ENCODE data around the gene CHD9NB.

CHD9NB gene

DNA sequence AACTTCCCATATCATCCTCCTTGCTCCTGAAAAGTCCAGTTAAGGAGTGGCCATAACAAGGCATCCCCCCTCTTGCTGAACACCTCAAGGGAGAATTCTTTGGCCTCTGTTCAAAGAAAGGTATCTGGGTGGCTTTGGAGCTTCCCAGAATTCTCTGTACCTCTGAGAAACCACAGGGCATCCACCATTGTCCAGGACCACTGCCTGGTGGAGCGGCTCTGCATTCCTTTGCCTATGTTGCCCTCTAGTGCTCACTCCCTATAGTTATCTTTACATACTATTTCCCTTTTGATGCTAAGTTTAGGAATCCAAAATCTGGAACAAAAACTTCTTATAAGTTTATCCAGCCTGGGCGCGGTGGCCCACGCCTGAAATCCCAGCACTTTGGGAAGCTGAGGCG, 30.3 kb downstream of the CHD9NB start:
- DNase-seq, result no peak

DNA sequence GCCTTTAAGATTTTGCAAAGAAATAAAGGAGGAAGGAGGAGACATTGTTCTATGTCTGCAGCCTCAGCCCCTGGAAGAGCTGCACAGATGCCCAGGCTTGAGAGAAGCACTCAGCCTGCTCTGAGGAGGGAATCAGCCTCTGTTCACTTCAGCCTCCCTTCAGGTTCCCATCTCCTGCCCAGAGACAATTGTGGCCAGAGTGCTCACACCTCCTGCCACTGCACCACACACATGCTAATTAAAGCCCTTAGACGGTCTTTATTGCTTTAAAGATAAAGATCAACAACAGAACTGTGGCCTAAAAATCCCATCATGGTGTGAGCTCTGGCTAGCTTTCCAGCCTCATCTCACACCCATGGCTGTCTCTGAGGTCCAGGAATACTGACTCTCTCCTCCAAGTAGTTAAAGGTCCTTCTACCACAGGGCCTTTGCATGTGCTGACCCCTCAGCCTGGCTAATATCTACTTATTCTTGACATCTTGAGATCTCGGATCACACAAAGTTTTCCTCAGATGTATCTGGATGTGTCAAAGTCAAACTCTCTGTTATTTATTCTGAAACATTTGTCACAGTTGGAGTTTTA, 33.8 kb downstream of the CHD9NB start:
- DNase-seq, result no peak

DNA sequence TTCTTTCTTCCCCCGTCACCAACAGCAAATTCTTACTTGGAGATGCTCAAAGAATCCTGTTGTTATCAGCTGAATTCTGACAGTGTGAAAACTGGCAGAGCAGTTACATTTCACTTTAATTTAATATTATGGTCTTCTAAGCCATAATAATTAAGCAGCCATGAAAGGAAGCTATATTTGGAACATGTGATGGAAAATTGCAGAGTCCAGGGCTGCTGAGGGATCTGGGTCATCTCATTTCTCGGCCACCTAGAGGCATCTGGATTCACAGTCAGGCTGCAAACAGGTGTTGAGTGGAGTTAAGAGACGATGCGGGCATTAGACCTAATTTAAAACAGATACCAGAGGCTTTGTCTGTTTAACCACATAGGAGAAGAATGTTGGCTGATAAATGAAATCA, 38.4 kb downstream of the CHD9NB start:
- no peak for DNase-seq

DNA sequence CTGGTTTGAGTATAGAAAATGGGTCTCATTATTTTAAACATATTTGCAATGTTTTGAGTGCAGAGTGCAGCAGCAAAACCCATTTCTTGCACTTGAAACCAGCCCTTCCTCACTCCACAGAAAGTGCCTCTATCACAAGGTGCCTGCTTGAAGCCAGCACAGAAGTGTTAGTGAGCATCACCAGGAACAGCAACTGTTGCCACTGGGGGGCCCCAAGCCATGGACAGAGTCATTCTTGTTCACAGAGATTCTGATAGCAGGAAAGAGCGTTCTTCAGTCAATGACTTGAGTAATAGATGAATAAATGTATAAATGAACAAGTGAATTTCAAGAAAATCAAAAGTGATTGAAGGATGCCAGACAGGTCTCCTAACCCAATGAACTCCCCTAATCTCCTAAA, 45.6 kb downstream of the CHD9NB start:
- DNase-seq, result no peak

DNA sequence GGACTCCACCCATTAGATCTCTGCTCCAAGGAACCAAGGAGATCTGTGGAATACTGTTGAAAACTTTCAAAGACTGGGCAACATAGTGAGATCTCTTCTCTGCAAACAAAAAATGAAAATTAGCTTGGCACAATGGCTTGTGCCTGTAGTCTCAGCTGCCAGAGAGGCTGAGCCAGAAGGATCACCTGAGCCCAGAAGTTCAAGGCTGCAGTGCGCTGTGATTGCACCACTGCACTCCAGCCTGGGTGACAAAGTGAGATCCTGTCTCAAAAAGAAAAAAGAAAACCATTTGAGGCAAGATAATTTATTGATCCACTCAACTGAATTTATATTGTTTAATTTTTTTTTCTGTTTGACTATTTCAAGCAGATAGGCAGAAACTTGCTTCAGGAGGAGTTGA, 54.8 kb downstream of the CHD9NB start:
- DNase-seq, result no peak

DNA sequence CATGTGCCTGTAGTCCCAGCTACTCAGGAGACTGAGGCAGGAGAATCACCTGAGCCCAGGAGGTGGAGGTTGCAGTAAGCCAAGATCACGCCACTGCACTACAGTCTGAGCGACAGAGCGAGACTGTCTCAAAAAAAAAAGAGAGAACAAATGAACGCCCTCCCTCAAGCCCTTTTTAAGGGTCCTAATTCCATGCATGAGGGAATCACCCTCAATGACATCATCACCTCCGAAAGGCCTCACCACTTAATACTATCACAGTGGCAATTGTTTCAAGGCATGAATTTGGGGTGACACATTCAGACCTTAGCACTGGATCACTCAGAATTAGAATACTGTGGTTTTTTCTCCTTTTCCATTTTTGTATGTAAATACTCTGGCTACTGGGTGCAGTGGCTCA, 57.8 kb downstream of the CHD9NB start:
- no peak for DNase-seq

DNA sequence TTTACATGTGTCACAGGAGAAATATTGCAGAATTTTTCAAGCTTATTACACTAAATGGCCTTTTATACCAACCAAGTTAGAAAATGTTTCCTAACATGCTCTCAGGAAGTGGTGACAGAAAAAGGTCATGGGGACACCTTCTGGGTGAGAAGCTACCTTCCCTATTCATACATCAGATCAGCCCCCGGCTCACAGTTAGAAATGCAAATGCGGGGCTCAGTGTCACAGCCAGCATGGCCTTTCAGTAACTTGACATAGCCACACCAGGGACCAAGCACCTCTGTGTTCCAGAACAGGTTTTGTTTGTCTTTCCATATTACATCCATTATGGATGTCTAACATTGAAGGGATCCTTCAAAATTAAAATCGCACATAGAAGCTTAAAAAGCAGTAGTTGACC, 59.5 kb downstream of the CHD9NB start:
- no peak for DNase-seq

DNA sequence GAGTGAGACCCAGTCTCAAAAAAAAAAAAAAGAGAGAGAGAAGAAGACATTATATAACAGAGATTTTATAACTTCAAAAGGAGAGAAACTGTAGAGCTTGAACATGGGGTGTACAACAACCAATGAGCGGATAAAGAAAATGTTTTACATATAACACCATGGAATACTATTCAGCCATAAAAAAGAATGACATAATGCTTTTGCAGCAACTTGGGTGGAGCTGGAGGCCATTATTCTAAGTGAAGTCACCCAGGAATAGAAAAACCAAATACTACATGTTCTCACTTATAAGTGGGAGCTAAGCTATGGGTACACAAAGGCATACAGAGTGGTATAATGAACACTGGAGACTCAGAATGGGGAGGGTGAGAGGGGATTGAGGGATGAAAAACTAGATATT, 61.1 kb downstream of the CHD9NB start:
- DNase-seq, result no peak
